HFF-Myc (cell line): ENCODE measurements around the gene GDF9.
A peak's percentile ranks its signal among the peaks of the same experiment; 100 is the strongest.
"Not testable (repeated sequence)": the region's sequence is repeated elsewhere in the genome, so short reads cannot be mapped to it uniquely, and the experiment has no call there.

Source experiments
- DNase-seq: peaks from one replicate; pipeline ENCODE4 v3.0.0-alpha.2; 2011; ENCODE audit warnings: low read depth; ENCODE audit errors: extremely low read depth
- H3K4me3 ChIP-seq: replicated peaks from 2 replicates; pipeline ENCODE4 v1.5.1; 2011; ENCODE audit warnings: low read depth, mild to moderate bottlenecking, control low read depth, low read length
- CTCF ChIP-seq: IDR thresholded peaks from 2 replicates; pipeline ENCODE4 v1.5.1; 2012; ENCODE audit warnings: mild to moderate bottlenecking, low read depth, low read length, control low read depth; ENCODE audit errors: missing control alignments

Gene GDF9

GRCh38 chr5:132867046-132867451, 780 bp upstream of the GDF9 start:
- TF ChIP-seq CTCF = no peak
- no peak for DNase-seq
- H3K4me3 ChIP-seq = peak overlapping the region; percentile 80

GRCh38 chr5:132865668-132866341, 464 bp downstream of the GDF9 start:
- no peak for TF ChIP-seq CTCF

GRCh38 chr5:132860742-132861141, 5.5 kb downstream of the GDF9 start:
- DNase-seq = no peak
- H3K4me3 ChIP-seq = no peak overlapping the region
- TF ChIP-seq CTCF = no peak

More at GRCh38 chr5:132865668-132866341, 464 bp downstream of the GDF9 start:
- no peak for DNase-seq
- peak overlapping the region; percentile 80 for H3K4me3 ChIP-seq

GRCh38 chr5:132859889-132860437, 6.3 kb downstream of the GDF9 start:
- no peak overlapping the region for H3K4me3 ChIP-seq
- TF ChIP-seq CTCF = no peak
- no peak for DNase-seq

- TF ChIP-seq CTCF = no peak
- no peak for DNase-seq
- H3K4me3 ChIP-seq = no peak overlapping the region
These were observed 10.3 kb downstream of the GDF9 start for GRCh38 chr5:132856011-132856410.

- not testable (repeated sequence) for DNase-seq, H3K4me3 ChIP-seq
These were observed 11.3 kb downstream of the GDF9 start for GRCh38 chr5:132854992-132855391.

GRCh38 chr5:132854301-132854700, 12.0 kb downstream of the GDF9 start:
- no peak overlapping the region for H3K4me3 ChIP-seq
- DNase-seq = no peak
- no peak for TF ChIP-seq CTCF
